Osteocyte (in vitro differentiated cells): ENCODE measurements around the gene DNAAF5. TPM values are rescaled to one million over a fixed set of nuclear protein-coding genes. Genes with fewer than 3 reads are reported as not detected.
A peak's percentile ranks its signal among the peaks of the same experiment; 100 is the strongest.

ENCODE experiments used
- DNase-seq: peaks from one replicate; pipeline ENCODE4 v3.0.0; 2021; ENCODE audit warnings: mixed read lengths; ENCODE audit not compliant: unreplicated experiment; ENCODE audit errors: extremely low spot score
- H3K27ac Mint-ChIP-seq: one replicate; pipeline ENCODE4 v1.8.0; 2021; ENCODE audit warnings: mild to moderate bottlenecking, mixed read lengths; ENCODE audit not compliant: unreplicated experiment
- H3K27me3 Mint-ChIP-seq: one replicate; pipeline ENCODE4 v1.8.0; 2021; ENCODE audit warnings: mixed read lengths; ENCODE audit not compliant: unreplicated experiment
- H3K36me3 Mint-ChIP-seq: one replicate; pipeline ENCODE4 v1.8.0; 2021; ENCODE audit warnings: mixed read lengths; ENCODE audit not compliant: unreplicated experiment
- H3K4me1 Mint-ChIP-seq: one replicate; pipeline ENCODE4 v1.8.0; 2021; ENCODE audit warnings: mixed read lengths; ENCODE audit not compliant: unreplicated experiment
- H3K4me3 Mint-ChIP-seq: one replicate; pipeline ENCODE4 v1.8.0; 2021; ENCODE audit warnings: mild to moderate bottlenecking, moderate library complexity, mixed read lengths; ENCODE audit not compliant: unreplicated experiment
- H3K9me3 Mint-ChIP-seq: one replicate; pipeline ENCODE4 v1.8.0; 2021; ENCODE audit warnings: mixed read lengths; ENCODE audit not compliant: unreplicated experiment
- CTCF ChIP-seq: fragments of 200-600 bp; sonication (generic); IDR thresholded peaks from 2 replicates; pipeline ENCODE4 v1.5.0; 2021; ENCODE audit warnings: antibody characterized with exemption, mild to moderate bottlenecking, moderate library complexity
- total RNA-seq: library from RNA; stranded (reverse); gene quantifications from 2 replicates; pipeline ENCODE4 v1.2.1, GENCODE V29; 2021

Gene DNAAF5
- total RNA-seq, 1 donor from 2014 or later, result 28.1 TPM

GRCh38 chr7:707296-708000, 19.1 kb upstream of the DNAAF5 start:
- no peak for DNase-seq
- H3K9me3 Mint-ChIP-seq, result peaks cover 3% of the 10 kb centered on the region
- peaks cover 13% of the 10 kb centered on the region for H3K4me1 Mint-ChIP-seq
- no peaks in the 10 kb centered on the region for H3K27me3 Mint-ChIP-seq
- no peak overlapping the region for H3K27ac Mint-ChIP-seq
- no peak for TF ChIP-seq CTCF
- peaks cover 5% of the 10 kb centered on the region for H3K36me3 Mint-ChIP-seq
- no peak overlapping the region for H3K4me3 Mint-ChIP-seq

- Mint-ChIP-seq H3K27me3 (no peaks in the 10 kb centered on the region), H3K27ac (no peak overlapping the region), H3K36me3 (peaks cover 2% of the 10 kb centered on the region), H3K4me1 (peaks cover 13% of the 10 kb centered on the region), H3K9me3 (no peaks in the 10 kb centered on the region), H3K4me3 (peak overlapping the region; percentile 33)
- DNase-seq, result no peak
- TF ChIP-seq CTCF, result no peak
These were observed 16.3 kb upstream of the DNAAF5 start for GRCh38 chr7:710161-710560.

GRCh38 chr7:711093-711921, 15.2 kb upstream of the DNAAF5 start:
- no peaks in the 10 kb centered on the region for H3K9me3 Mint-ChIP-seq
- H3K4me3 Mint-ChIP-seq, result peak overlapping the region; percentile 61
- TF ChIP-seq CTCF, result no peak
- DNase-seq, result no peak
- peaks cover 10% of the 10 kb centered on the region for H3K4me1 Mint-ChIP-seq
- no peak overlapping the region for H3K27ac Mint-ChIP-seq
- H3K27me3 Mint-ChIP-seq, result no peaks in the 10 kb centered on the region
- peaks cover 2% of the 10 kb centered on the region for H3K36me3 Mint-ChIP-seq

- H3K36me3 Mint-ChIP-seq, result peaks cover 2% of the 10 kb centered on the region
- TF ChIP-seq CTCF, result no peak
- no peak overlapping the region for H3K27ac Mint-ChIP-seq
- DNase-seq, result no peak
- no peaks in the 10 kb centered on the region for H3K9me3 Mint-ChIP-seq
- H3K4me1 Mint-ChIP-seq, result peaks cover 5% of the 10 kb centered on the region
- H3K27me3 Mint-ChIP-seq, result no peaks in the 10 kb centered on the region
- H3K4me3 Mint-ChIP-seq, result no peak overlapping the region
These were observed 14.5 kb upstream of the DNAAF5 start for GRCh38 chr7:711922-712380.
